ENCODE data around the gene TCF7. TPM values are rescaled to one million over a fixed set of nuclear protein-coding genes. Genes with fewer than 3 reads are reported as not detected.

TCF7 gene
- total RNA-seq: 2.2 and 3.4 TPM in 2 replicates

DNA sequence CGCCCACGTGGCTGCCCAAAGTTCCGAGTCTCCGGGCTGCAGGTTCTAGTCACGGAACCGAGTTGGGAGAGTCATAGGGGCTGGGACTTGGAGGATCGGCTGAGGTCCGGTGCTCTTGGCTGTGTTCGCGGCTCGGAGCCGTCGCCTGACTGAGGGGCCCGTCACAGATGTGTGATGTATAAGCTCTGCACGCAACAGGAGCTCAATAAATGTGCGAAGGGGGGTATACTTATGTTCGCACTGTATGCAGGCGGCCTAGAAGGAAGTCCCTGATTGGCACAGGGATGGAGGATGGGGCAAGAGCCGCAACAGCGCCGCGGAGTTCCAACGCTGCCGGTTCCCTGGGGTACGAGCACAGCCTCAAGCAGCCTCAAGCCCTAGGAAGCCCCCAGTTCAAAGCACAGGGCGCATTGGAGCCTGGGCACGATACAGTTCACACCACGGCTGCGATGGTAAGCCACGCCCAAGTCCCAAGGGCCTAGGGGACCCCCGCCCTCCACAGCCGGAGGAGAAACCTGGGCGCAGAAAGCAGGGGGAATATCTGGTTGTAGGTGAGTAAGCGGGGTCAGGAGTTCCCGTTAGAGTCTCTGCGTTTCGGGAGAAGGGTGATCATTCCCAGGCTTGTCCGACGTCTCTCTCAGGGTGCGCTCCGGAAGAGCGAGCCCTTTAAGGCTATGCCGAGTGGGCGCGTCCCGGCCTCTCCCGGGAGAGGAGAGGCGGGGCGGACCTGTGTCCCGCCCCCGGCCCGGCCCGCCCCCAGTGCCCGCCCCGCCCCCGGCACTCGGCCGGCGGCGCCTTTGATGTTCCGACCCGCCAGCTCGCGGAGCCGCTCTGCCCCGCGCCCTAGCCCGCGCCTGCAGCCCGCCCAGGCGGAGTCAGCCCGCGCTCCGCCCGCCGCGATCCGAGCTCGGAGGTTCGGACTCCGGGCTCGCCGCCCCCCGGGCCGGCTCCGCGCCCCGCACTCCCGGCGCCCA, at the start of gene TCF7:
TCF7 (plus strand) TSS at position 780 of the 974 bp plus-strand sequence. CDS start 226 bp downstream, outside the sequence.

DNA sequence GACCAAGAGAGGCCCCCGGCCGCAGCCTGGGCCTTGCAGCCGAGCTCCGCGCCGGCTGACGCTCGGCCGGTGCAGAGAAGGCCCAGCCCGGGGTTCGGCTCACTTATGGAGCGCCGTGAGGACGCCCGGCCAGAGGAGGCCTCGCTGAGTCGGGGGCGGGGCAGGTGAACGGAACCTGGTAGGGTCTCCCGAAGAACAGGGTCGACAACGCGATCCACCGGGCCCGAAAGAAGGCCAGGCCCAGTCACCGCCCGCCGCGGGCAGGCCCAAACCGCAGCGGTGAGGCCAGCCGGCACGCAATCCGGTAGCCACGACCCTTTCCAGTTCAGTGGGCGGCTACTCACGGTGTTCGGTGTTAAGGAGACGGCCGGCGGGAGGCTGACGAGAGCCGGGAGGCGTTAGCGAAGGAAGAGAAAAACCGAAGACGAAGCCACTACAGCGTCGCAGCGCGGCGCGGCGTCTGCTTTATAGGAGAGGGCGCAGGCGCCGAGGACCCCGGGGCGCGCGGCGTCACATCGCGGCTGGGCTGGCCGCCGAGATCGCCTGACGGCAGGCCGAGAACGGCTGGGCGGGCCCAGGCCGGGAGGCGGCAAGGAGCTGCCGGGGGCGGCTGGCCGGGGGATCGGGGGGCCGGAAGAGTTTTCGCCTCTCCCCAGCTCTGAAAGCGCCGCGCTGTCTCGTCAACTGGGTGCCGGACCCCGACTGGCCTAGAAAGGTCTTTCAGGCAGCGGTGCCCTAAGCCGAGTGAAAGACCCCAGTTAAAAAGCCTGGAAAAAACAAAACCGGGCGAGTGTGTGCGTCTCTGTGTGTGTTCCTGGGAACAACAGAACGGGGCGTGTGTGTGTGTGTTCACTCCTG, 62.3 kb downstream of the TCF7 start, which contains the start of gene SKP1:
SKP1 (minus strand) TSS at position 440 of the 858 bp plus-strand sequence. CDS start 2,928 bp downstream, outside the sequence.

Other genes starting within 250 kb of the TCF7 start
- gene C5orf15, start 146.1 kb upstream of the TCF7 start, total RNA-seq: 50.7 and 58.6 TPM in 2 replicates
- 340 and 391 TPM in 2 replicates for gene VDAC1, start 109.7 kb upstream of the TCF7 start, total RNA-seq
- gene SKP1, start 62.3 kb downstream of the TCF7 start, total RNA-seq: 187 and 222 TPM in 2 replicates
- gene PPP2CA, start 111.4 kb downstream of the TCF7 start, total RNA-seq: 108 and 193 TPM in 2 replicates